ENCODE data around the gene ZNF207. TPM values are rescaled to one million over a fixed set of nuclear protein-coding genes. Genes with fewer than 3 reads are reported as not detected.
A peak's percentile ranks its signal among the peaks of the same experiment; 100 is the strongest.

Gene ZNF207
- total RNA-seq, 1 experiment from 2014 or later = 296 TPM

DNA sequence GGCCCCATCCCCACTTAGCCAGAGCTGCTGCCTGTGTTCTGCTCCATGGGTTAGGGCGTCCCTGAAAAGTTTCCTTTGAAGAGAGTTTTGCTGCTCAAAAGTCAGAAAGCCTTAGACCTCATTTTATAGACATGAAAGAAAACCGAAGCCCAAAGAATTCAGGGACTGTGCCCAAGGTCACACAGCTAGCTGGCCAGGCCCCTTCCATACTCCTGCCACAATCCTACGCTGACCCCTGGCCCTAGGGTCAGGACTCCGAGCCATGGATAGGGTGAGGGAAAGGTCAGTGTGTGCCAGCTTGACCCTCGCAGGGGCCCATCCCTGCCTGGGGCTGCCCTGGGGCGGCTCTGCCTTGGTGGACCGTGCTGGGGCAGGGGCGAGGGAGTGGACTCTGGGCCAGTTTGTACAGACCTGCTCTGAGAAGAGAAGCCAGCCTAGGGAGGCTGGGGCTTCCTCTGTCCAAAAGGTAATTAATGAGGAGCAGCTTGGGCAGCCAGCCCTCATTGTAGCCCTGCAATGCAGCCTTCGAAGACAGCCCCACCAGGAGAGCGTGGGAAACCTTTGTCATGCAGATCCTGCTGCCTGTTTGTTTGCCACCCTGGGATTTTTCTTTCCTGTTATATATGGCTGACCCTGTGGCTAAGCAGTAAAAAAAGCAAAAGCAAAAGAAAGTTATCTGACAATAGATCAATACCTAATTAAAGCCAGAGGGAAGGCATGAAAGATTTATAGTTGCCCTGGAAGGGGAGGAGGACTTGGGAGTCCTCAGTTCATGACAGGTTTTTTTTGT lies 46.9 kb upstream of the ZNF207 start:
- WGBS (ENCODE audit: extremely low coverage, insufficient read length, low lambda C conversion rate) = no CpG with 5 or more reads among the region's 10 CpGs
- H3K36me3 Mint-ChIP-seq (ENCODE audit: insufficient read depth in 1 of 3, low read depth in 3 of 3) = peaks cover under 1 to 37% (median 4%) of the 10 kb centered on the region in 3 experiments; a peak in 5 of 7 replicates
- H4K5ac ChIP-seq (ENCODE audit: insufficient read length, low read depth, low read length) = no peak overlapping the region
- no peak overlapping the region for H2BK5ac ChIP-seq (ENCODE audit: insufficient read length, low read length)
- no peaks in the 10 kb centered on the region for H3K9me3 Mint-ChIP-seq
- no peaks in the 10 kb centered on the region for H4K20me1 ChIP-seq (ENCODE audit: control insufficient read depth, insufficient read depth, insufficient read length)
- no peak overlapping the region for H2BK12ac ChIP-seq (ENCODE audit: insufficient read length, low read depth, low read length)
- no peak overlapping the region for H3K4me2 ChIP-seq (ENCODE audit: insufficient read depth, insufficient read length, low read length)
- no peak overlapping the region for H3K14ac ChIP-seq (ENCODE audit: insufficient read depth, low read length)
- no peak overlapping the region for H4K91ac ChIP-seq (ENCODE audit: insufficient read length, low read depth, low read length)
- no peak overlapping the region for H2BK120ac ChIP-seq (ENCODE audit: low read depth, low read length, poor library complexity, severe bottlenecking)
- H3K4me3 Mint-ChIP-seq = peak overlapping the region; percentile 32 to 70; a peak in 4 of 5 replicates
- no peak overlapping the region for H2AFZ ChIP-seq (ENCODE audit: low read length)
- peak overlapping the region; percentile 34 for H3K18ac ChIP-seq (ENCODE audit: insufficient read length, low read depth, low read length)
- H3K79me1 ChIP-seq (ENCODE audit: insufficient read depth, low read depth, low read length, poor library complexity, severe bottlenecking) = no peaks in the 10 kb centered on the region
- TF ChIP-seq, protein P1, sequence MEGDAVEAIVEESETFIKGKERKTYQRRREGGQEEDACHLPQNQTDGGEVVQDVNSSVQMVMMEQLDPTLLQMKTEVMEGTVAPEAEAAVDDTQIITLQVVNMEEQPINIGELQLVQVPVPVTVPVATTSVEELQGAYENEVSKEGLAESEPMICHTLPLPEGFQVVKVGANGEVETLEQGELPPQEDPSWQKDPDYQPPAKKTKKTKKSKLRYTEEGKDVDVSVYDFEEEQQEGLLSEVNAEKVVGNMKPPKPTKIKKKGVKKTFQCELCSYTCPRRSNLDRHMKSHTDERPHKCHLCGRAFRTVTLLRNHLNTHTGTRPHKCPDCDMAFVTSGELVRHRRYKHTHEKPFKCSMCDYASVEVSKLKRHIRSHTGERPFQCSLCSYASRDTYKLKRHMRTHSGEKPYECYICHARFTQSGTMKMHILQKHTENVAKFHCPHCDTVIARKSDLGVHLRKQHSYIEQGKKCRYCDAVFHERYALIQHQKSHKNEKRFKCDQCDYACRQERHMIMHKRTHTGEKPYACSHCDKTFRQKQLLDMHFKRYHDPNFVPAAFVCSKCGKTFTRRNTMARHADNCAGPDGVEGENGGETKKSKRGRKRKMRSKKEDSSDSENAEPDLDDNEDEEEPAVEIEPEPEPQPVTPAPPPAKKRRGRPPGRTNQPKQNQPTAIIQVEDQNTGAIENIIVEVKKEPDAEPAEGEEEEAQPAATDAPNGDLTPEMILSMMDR (conservative IDR thresholded peaks at IDR 0.05) = no peak
- no peaks in the 10 kb centered on the region for H3K27me3 ChIP-seq (ENCODE audit: insufficient read depth, low read length)
- H3K9ac ChIP-seq (ENCODE audit: extremely low read depth, insufficient read length, low read length) = no peak overlapping the region
- no peak overlapping the region for H3K56ac ChIP-seq (ENCODE audit: insufficient read length, low read depth, low read length)
- peaks cover 54 to 56% of the 10 kb centered on the region in 2 experiments for H3K4me1 Mint-ChIP-seq
- H3K27me3 Mint-ChIP-seq (ENCODE audit: low read depth) = no peaks in the 10 kb centered on the region
- no peak overlapping the region for H3K23ac ChIP-seq (ENCODE audit: insufficient read length, low read depth, low read length)
- H3K27ac ChIP-seq (ENCODE audit: insufficient read length, low read depth, low read length) = no peak overlapping the region
- H3K23me2 ChIP-seq (ENCODE audit: insufficient read length, low read depth, low read length, poor library complexity, severe bottlenecking) = no peaks in the 10 kb centered on the region
- H2BK20ac ChIP-seq (ENCODE audit: low read depth, low read length, poor library complexity, severe bottlenecking) = no peak overlapping the region
- H3K79me2 ChIP-seq (ENCODE audit: insufficient read depth, low read length) = no peaks in the 10 kb centered on the region
- H3K4ac ChIP-seq (ENCODE audit: low read depth, low read length) = no peak overlapping the region
- DNase-seq = peak; percentile 92
- peak overlapping the region; percentile 95 to 98 (median 97) for H3K27ac Mint-ChIP-seq
- H4K8ac ChIP-seq (replicated peaks; ENCODE audit: insufficient read length, low read depth, low read length) = no peak overlapping the region
- no peak overlapping the region for H2AK5ac ChIP-seq (ENCODE audit: insufficient read length, low read length)
- no peak overlapping the region for H3T11ph ChIP-seq (ENCODE audit: low read length)
- no peaks in the 10 kb centered on the region for H3K9me3 ChIP-seq (ENCODE audit: control insufficient read depth, low read depth, low read length)
- H3K4me1 ChIP-seq (ENCODE audit: insufficient read depth, low read length) = peaks cover 27% of the 10 kb centered on the region; the same call in 1 of the 2 replicates
- no peak overlapping the region for H2BK15ac ChIP-seq (ENCODE audit: low read depth, low read length)
